PC-9 (cell line): ENCODE data around the gene CTDSP2. TPM values are rescaled to one million over a fixed set of nuclear protein-coding genes. Genes with fewer than 3 reads are reported as not detected.

Experiments
- BruUV-seq: library from RNA; stranded (reverse); fragments of 400-500 nt; replicated peaks from 2 replicates; lab custom pipeline; 2021; lab: Mats Ljungman, UMichigan
- CTCF ChIA-PET: fragments of 300-600 bp; sonication (Branson Sonifier 250); formaldehyde crosslinking; loops from one replicate; lab custom pipeline; 2022; ENCODE audit warnings: antibody characterized with exemption; lab: Charles Lee
- POLR2A ChIA-PET: fragments of 300-600 bp; sonication (Branson Sonifier 250); formaldehyde crosslinking; loops from one replicate; lab custom pipeline; 2022; ENCODE audit warnings: antibody characterized with exemption; ENCODE audit not compliant: unreplicated experiment; lab: Charles Lee
- DNase-seq, 2 experiments: peaks; one replicate each; pipeline versions ENCODE4 v3.0.0 to v3.0.0-alpha.2; 2015 to 2022; ENCODE audit warnings: mixed read lengths in 1 of 2
- H2AFZ ChIP-seq: fragments of 200-600 bp; sonication (generic); 2 replicates; pipeline ENCODE4 v1.8.1; 2017; ENCODE audit warnings: antibody characterized with exemption
- H3F3A ChIP-seq: fragments of 200-600 bp; sonication (generic); 2 replicates; pipeline ENCODE4 v1.8.1; 2017; ENCODE audit warnings: antibody characterized with exemption, mild to moderate bottlenecking, low read depth; ENCODE audit not compliant: insufficient read depth
- H3K27ac ChIP-seq: fragments of 200-600 bp; sonication (generic); 2 replicates; pipeline ENCODE4 v1.6.1; 2016; ENCODE audit warnings: mixed run types
- H3K27me3 ChIP-seq: fragments of 200-600 bp; sonication (generic); 2 replicates; pipeline ENCODE4 v1.6.1; 2016; ENCODE audit warnings: low read depth, mixed run types; ENCODE audit not compliant: insufficient read depth
- H3K36me3 ChIP-seq: fragments of 200-600 bp; sonication (generic); 2 replicates; pipeline ENCODE4 v1.6.1; 2016; ENCODE audit warnings: low read depth, mixed run types
- H3K4me1 ChIP-seq: fragments of 200-600 bp; sonication (generic); replicated peaks from 2 replicates; pipeline ENCODE4 v1.6.1; 2016; ENCODE audit warnings: mixed run types; ENCODE audit not compliant: insufficient read depth
- H3K4me2 ChIP-seq: fragments of 200-600 bp; sonication (generic); 2 replicates; pipeline ENCODE4 v1.6.1; 2017; ENCODE audit warnings: mixed run types
- H3K4me3 ChIP-seq: fragments of 200-600 bp; sonication (generic); 2 replicates; pipeline ENCODE4 v1.6.1; 2016; ENCODE audit warnings: mixed run types
- H3K79me2 ChIP-seq: fragments of 200-600 bp; sonication (generic); 2 replicates; pipeline ENCODE4 v1.6.1; 2017; ENCODE audit warnings: low read depth, mixed run types
- H3K9me2 ChIP-seq: fragments of 200-600 bp; sonication (generic); 2 replicates; pipeline ENCODE4 v1.8.1; 2017; ENCODE audit warnings: mild to moderate bottlenecking; ENCODE audit not compliant: insufficient read depth
- H3K9me3 ChIP-seq: fragments of 200-600 bp; sonication (generic); 2 replicates; pipeline ENCODE4 v1.8.1; 2016; ENCODE audit warnings: low read depth; ENCODE audit not compliant: insufficient read depth
- H4K20me1 ChIP-seq: fragments of 200-600 bp; sonication (generic); 2 replicates; pipeline ENCODE4 v1.8.1; 2017; ENCODE audit not compliant: insufficient read depth
- EZH2 ChIP-seq: fragments of 200-600 bp; sonication (generic); IDR thresholded peaks from 2 replicates; pipeline ENCODE4 v1.8.0; 2017; ENCODE audit warnings: antibody characterized with exemption, low read depth
- intact Hi-C: fragments of 100-400 bp; cut with micrococcal nuclease; formaldehyde crosslinking; loops from one replicate; pipeline ENCODE4 v1.10.0; 2022; ENCODE audit not compliant: unreplicated experiment
- total RNA-seq: library from RNA; stranded (reverse); gene quantifications from 2 replicates; pipeline ENCODE4 v1.2.3, GENCODE V29; 2021
- TF ChIP-seq, protein P1 (sequence below): fragments of 200-600 bp; sonication (generic); conservative IDR thresholded peaks from 2 replicates; pipeline ENCODE4 v1.6.1; 2017; ENCODE audit warnings: mixed run types, antibody characterized with exemption, mild to moderate bottlenecking, moderate library complexity

Gene CTDSP2
- total RNA-seq, 1 experiment from 2014 or later: 102 TPM

DNA sequence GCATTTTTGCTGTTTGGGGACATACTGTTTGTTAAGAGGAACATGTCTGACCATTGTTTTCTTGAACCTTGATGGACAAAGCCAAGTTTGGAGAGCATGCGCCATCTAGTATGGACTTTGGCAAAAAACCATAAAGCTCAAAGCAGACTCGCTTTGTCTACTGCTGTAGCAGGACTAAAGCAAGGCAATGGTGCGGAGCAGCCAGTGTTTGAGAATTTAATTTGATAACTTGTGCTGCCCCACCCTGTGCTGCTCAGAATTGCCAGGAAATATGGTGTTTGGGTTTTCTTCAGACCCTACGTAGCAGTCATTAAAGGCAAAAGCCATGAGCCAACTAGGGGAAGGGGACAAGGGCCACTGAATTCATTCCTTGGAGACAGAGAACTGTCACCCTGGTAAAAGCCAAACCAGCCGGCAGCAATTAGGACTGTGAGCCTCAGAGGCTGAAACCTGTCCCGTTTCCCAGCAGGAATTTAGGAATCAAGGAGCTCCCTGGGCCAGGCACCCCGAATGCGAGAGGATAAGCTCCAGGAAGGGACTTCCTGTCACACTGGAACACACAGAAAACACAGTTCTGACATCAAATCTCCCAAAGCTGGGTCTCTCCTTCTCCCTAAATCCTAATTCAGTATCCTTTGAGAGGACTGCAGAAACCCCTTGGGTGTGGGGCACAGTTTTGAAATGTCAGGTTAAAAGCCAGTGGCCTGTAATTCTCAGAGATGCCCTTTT lies 29.1 kb downstream of the CTDSP2 start:
- no peaks in the 10 kb centered on the region for H4K20me1 ChIP-seq
- no peak for TF ChIP-seq EZH2
- TF ChIP-seq, protein P1, sequence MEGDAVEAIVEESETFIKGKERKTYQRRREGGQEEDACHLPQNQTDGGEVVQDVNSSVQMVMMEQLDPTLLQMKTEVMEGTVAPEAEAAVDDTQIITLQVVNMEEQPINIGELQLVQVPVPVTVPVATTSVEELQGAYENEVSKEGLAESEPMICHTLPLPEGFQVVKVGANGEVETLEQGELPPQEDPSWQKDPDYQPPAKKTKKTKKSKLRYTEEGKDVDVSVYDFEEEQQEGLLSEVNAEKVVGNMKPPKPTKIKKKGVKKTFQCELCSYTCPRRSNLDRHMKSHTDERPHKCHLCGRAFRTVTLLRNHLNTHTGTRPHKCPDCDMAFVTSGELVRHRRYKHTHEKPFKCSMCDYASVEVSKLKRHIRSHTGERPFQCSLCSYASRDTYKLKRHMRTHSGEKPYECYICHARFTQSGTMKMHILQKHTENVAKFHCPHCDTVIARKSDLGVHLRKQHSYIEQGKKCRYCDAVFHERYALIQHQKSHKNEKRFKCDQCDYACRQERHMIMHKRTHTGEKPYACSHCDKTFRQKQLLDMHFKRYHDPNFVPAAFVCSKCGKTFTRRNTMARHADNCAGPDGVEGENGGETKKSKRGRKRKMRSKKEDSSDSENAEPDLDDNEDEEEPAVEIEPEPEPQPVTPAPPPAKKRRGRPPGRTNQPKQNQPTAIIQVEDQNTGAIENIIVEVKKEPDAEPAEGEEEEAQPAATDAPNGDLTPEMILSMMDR: no peak
- H3K27ac ChIP-seq: no peak overlapping the region
- no peaks in the 10 kb centered on the region for H3K79me2 ChIP-seq
- no peaks in the 10 kb centered on the region for H3K27me3 ChIP-seq
- H3K4me2 ChIP-seq: no peak overlapping the region
- H3K9me2 ChIP-seq: no peaks in the 10 kb centered on the region
- BruUV-seq: no TSS peak
- ChIA-PET POLR2A (interaction anchor here (0.7 kb wide), 2 partner anchors 42 to 91 kb away, joined by 3 to 4 read pairs; no protein-coding TSS in a partner anchor), CTCF (no interaction called here)
- intact Hi-C loops: no loop called here
- no peaks in the 10 kb centered on the region for H3K4me1 ChIP-seq
- H3K4me3 ChIP-seq: no peak overlapping the region
- no peaks in the 10 kb centered on the region for H3K9me3 ChIP-seq
- no peak overlapping the region for H2AFZ ChIP-seq
- no peaks in the 10 kb centered on the region for H3K36me3 ChIP-seq
- DNase-seq: no peak
- H3F3A ChIP-seq: peaks cover 12% of the 10 kb centered on the region; the same call in 1 of the 2 replicates

DNA sequence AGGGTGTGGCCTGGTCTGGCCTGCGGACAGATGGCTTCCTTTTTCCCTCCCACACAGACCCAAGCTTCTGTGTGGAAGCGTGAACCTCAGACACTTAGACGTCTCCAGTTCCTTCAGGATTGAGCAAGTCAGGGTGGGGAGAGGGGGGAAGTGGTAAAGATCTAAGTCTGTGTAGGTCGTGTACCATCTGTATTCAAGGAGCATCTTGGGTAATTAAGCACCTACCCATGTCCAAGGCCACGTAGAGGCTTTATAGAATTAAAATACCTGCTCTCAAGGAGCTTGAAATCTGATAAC lies 29.7 kb downstream of the CTDSP2 start:
- Histone ChIP-seq H3K9me3 (no peaks in the 10 kb centered on the region), H3K9me2 (no peaks in the 10 kb centered on the region), H4K20me1 (no peaks in the 10 kb centered on the region), H3K27ac (no peak overlapping the region), H3K79me2 (no peaks in the 10 kb centered on the region), H3K4me2 (no peak overlapping the region), H3F3A (peaks cover 12% of the 10 kb centered on the region; the same call in 1 of the 2 replicates), H3K4me1 (no peaks in the 10 kb centered on the region), H2AFZ (no peak overlapping the region), H3K27me3 (no peaks in the 10 kb centered on the region), H3K36me3 (no peaks in the 10 kb centered on the region), H3K4me3 (no peak overlapping the region)
- ChIA-PET POLR2A (interaction anchor here (0.7 kb wide), 2 partner anchors 41 to 90 kb away, joined by 3 to 4 read pairs; no protein-coding TSS in a partner anchor), CTCF (no interaction called here)
- no peak for TF ChIP-seq EZH2
- TF ChIP-seq, protein P1: no peak
- BruUV-seq: no TSS peak
- intact Hi-C loops: no loop called here
- no peak for DNase-seq

DNA sequence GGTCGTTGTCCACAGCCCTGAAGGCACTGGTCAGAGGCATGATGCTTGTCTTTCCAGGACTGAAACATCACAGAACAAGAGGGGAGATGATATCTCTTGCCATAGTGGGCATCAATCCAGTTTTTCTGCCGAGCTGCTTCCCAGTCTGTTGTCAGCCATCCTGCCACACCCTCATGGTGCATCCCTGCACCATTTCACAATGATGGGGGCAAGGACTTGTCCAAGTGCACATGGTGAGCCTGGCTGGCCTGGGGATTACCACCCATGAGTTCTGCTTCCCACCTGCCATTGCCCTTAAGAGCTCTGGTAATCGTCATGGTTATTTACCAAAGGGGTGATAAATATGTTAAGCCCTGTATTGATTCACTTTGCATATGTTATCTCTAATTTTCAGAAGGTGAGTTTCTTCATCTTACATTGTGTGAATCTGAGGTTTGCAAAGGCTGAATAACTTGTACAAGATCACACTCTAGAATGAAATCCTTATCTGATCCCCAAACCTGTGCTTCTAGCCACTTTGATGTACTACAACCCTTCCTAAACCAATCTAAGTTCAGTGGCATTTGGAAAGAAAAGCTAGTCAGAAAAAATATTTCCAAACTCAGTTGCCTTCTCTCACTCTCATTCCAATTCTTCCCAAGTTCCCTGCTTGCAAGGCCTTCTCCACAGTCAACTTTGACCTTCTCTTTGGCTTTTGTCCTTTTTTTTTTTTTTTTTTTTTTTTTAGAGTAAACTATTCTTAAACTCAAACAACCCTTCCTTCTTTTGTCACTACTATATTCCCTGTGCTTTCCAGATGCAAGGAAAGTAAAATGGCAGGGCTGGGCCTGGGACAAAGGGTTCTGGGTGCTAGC lies 30.3 kb downstream of the CTDSP2 start:
- Histone ChIP-seq H4K20me1 (no peaks in the 10 kb centered on the region), H3K36me3 (no peaks in the 10 kb centered on the region), H3K4me3 (no peak overlapping the region), H3K79me2 (no peaks in the 10 kb centered on the region), H3F3A (peaks cover 12% of the 10 kb centered on the region; the same call in 1 of the 2 replicates), H3K9me2 (no peaks in the 10 kb centered on the region), H3K9me3 (no peaks in the 10 kb centered on the region), H2AFZ (no peak overlapping the region), H3K27me3 (no peaks in the 10 kb centered on the region), H3K27ac (no peak overlapping the region), H3K4me1 (no peaks in the 10 kb centered on the region), H3K4me2 (no peak overlapping the region)
- ChIA-PET POLR2A (interaction anchor here (0.7 kb wide), 1 partner anchor 90 kb away, joined by 3 read pairs; no protein-coding TSS in a partner anchor), CTCF (no interaction called here)
- no peak for DNase-seq
- TF ChIP-seq EZH2: no peak
- TF ChIP-seq, protein P1: no peak
- no TSS peak for BruUV-seq
- intact Hi-C loops: no loop called here
